T-helper 2 cell treated with Interferon-gamma antibody and Interleukin-4, amounts not matched to agents 5 μg/mL and 100 μg/mL, for 36 hours (primary cell): Measurements from ENCODE around the gene CAMK1D.

Source experiments
- DNase-seq: peaks from one replicate; pipeline ENCODE4 v3.0.0; 2021; ENCODE audit warnings: low spot score
- H3K27ac Mint-ChIP-seq: one replicate; pipeline ENCODE4 v1.8.0; 2021; ENCODE audit warnings: mild to moderate bottlenecking, mixed read lengths
- H3K27me3 Mint-ChIP-seq: one replicate; pipeline ENCODE4 v1.8.0; 2021; ENCODE audit warnings: low read depth, mixed read lengths
- H3K36me3 Mint-ChIP-seq: one replicate; pipeline ENCODE4 v1.8.0; 2021; ENCODE audit warnings: low read depth, mixed read lengths
- H3K4me1 Mint-ChIP-seq: one replicate; pipeline ENCODE4 v1.8.0; 2021; ENCODE audit warnings: low read depth, mixed read lengths
- H3K4me3 Mint-ChIP-seq: one replicate; pipeline ENCODE4 v1.8.0; 2022; ENCODE audit warnings: mild to moderate bottlenecking, moderate library complexity, mixed read lengths
- H3K9me3 Mint-ChIP-seq: one replicate; pipeline ENCODE4 v1.8.0; 2021; ENCODE audit warnings: mixed read lengths

CAMK1D gene

DNA sequence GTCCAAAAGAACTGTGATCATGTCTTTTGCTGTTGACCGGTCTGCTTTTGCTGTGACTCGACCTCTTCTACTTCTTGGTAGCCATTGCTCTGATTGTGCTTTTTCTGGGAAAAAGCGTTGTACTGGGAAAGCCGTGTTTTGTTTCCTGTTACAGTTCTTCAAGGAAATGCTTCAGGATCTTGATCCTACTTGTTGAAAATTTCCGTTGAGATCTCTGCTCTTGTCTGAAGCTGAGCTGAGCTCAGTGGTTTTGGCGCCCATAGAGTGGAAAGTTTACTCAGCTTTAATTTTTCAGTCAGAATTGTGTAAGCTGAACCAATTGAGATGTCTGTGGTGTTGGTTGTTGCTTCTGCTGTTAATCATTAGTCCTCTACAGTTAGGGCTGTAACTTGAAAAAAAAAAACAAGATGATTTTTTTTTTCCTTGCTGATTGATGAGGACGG lies 349.9 kb downstream of the CAMK1D start:
- Mint-ChIP-seq H3K4me1 (peaks cover 6% of the 10 kb centered on the region), H3K4me3 (no peak overlapping the region), H3K27ac (peak overlapping the region; percentile 82), H3K9me3 (peaks cover 3% of the 10 kb centered on the region), H3K27me3 (no peaks in the 10 kb centered on the region), H3K36me3 (peaks cover 4% of the 10 kb centered on the region)
- no peak for DNase-seq

DNA sequence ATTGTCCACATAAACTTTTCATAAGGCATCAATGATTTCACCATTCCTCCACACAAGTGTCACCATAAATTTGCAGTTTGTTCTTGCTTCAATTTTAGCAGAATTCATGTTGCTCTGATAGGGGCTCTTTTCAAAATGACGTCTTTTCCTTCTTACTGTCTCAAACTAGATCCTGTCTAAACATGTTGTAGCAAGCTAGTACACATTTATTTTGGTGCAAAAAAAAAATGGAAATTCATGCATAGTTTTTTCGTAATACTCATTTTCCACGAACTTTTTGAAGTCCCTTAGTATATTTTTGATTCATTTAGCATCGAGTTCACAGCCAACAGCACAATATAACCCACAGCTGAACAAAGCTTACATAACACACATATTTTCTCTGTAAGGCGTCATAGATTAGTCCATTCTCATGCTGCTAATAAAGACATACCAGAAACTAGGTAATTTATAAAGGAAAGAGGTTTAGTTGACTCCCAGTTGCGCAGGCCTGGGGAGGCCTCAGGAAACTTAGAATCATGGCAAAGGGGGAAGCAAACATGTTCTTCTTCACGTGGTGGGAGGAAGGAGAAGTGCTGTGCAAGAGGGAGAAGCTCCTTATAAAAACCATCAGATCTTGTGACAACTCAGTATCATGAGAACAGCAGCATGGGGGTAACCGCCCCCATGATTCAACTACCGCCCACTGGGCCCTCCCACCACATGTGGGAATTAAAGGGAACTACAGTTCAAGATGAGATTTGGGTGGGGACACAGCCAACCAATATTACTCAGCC lies 350.6 kb downstream of the CAMK1D start:
- Mint-ChIP-seq H3K9me3 (peaks cover 3% of the 10 kb centered on the region), H3K27me3 (no peaks in the 10 kb centered on the region), H3K4me1 (peaks cover 12% of the 10 kb centered on the region), H3K36me3 (peaks cover 4% of the 10 kb centered on the region), H3K27ac (peak overlapping the region; percentile 28), H3K4me3 (peak overlapping the region; percentile 3)
- no peak for DNase-seq

DNA sequence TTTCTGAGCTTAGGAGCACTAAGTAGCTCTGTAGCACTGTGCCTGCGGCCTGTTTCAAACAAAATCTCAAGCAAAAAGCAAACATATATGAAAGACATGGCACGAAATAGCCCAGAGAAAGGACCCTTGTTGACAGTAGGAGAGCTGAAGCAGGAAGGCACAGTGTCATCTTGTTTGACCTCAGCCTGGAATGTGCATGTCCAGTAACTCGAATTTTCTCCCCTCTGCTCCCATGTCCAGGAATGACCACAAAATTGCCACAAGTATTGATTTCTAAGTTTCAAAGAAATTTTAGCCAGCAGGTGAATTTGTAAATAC lies 351.2 kb downstream of the CAMK1D start:
- Mint-ChIP-seq H3K4me1 (peaks cover 12% of the 10 kb centered on the region), H3K27me3 (no peaks in the 10 kb centered on the region), H3K4me3 (no peak overlapping the region), H3K36me3 (peaks cover 4% of the 10 kb centered on the region), H3K9me3 (peaks cover 3% of the 10 kb centered on the region), H3K27ac (no peak overlapping the region)
- no peak for DNase-seq

DNA sequence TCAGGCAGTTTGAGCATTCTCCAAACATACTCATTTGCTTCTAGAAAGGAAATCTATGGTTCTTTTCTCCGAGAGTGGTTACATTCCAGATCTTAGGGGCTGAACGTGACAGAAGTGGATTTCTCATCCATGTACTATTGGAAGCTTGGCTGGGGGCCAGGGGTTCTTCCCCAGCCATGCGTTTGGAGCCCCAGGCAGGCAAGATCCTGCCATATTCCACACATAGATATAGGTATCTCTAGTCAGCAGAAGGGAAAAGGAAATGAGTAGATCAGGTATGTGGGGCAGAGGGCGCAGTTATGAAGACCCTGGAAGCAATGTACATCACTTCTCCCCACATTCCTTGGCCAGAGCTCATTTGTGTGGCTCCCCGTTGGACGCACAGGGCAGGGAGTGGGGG lies 352.3 kb downstream of the CAMK1D start:
- H3K27ac Mint-ChIP-seq: no peak overlapping the region
- H3K36me3 Mint-ChIP-seq: peaks cover 4% of the 10 kb centered on the region
- no peak for DNase-seq
- peaks cover 3% of the 10 kb centered on the region for H3K9me3 Mint-ChIP-seq
- H3K4me3 Mint-ChIP-seq: no peak overlapping the region
- peaks cover 12% of the 10 kb centered on the region for H3K4me1 Mint-ChIP-seq
- no peaks in the 10 kb centered on the region for H3K27me3 Mint-ChIP-seq

DNA sequence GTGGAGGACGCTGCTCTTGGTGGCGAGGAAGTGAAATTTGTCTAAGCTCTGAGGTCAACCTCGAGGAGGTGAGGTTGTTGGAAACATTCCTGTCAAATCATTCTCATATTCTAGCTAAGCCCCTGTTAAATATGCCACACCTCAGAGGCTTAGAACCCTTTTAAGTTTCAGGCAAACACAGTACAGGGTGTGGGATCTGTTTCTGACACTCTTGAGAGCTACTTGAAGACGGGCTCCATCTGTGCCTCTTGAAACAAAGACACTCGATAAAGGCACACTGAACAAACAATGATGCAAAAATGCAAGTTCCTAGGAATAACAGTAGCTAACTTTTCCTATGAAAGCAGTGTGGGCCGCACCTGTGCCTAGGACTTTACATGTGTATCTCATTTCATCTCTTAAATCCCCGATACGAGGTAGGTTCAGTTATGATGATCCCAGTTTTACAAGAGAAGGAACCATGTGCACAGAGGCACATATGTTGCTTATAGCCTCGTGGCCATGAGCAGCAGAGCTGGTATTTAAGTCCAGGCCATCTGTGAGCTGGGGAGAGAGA lies 352.9 kb downstream of the CAMK1D start:
- DNase-seq: no peak
- H3K4me3 Mint-ChIP-seq: no peak overlapping the region
- peaks cover 14% of the 10 kb centered on the region for H3K4me1 Mint-ChIP-seq
- peaks cover 3% of the 10 kb centered on the region for H3K9me3 Mint-ChIP-seq
- no peaks in the 10 kb centered on the region for H3K27me3 Mint-ChIP-seq
- H3K36me3 Mint-ChIP-seq: peaks cover 4% of the 10 kb centered on the region
- H3K27ac Mint-ChIP-seq: no peak overlapping the region

DNA sequence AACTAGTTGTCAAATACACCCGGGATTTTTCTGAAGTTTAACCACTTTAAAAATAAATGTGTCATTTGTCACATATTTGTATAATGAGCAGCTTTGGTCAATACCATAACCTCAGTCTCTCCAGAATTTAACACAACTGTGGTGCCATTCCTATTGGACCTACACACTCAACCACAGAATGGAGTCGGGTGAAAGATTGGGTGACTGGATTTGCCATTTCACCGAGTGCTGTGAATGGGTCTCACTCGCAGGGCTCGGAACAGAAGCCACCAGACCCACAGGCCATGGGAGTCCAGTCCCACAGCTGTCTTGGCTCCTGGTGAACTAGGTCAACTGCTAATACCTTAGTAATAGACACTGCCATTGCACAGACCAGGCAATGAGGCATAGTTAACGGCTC lies 353.8 kb downstream of the CAMK1D start:
- H3K36me3 Mint-ChIP-seq: peaks cover 4% of the 10 kb centered on the region
- H3K4me1 Mint-ChIP-seq: peaks cover 17% of the 10 kb centered on the region
- DNase-seq: no peak
- H3K27me3 Mint-ChIP-seq: no peaks in the 10 kb centered on the region
- no peak overlapping the region for H3K4me3 Mint-ChIP-seq
- H3K9me3 Mint-ChIP-seq: peaks cover 3% of the 10 kb centered on the region
- H3K27ac Mint-ChIP-seq: no peak overlapping the region

DNA sequence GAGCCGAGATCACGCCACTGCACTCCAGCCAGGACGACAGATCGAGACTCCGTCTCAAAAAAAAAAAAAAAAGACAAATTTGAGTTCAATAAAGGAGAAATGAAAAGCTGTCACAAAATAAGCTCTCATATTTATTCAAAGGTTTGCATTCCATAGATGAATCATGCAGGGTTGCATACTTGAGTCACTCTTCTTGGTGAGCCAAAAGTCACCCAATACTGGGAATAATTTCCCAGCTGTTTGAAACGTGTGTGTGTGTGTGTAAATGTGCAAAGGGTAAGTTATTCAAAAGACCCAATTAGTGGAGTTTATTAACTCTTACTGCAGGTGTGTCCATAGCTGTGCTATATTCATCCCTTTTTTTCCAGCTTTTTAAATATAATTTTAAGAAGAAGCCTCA lies 354.5 kb downstream of the CAMK1D start:
- DNase-seq: no peak
- H3K4me1 Mint-ChIP-seq: peaks cover 19% of the 10 kb centered on the region

DNA sequence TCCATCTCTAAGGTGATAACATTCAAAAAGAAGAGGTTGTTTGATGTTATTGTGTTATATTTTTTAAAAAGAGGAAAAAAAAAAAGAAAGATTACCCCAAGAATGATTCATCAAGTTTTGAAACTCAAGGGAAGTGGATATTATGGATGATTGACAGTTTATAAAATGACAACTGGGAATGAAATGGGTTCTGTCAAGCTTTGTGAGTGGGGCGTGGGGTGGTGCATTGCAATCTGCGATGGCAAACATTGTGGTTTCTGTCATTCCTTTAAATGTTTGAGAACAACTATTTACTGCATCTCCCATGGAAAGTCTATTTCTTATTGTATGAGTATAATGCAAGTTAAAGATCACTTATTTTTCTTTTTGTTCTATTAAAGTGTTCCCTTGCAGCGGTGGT lies 355.1 kb downstream of the CAMK1D start:
- DNase-seq: no peak
- peaks cover 24% of the 10 kb centered on the region for H3K4me1 Mint-ChIP-seq
- no peak overlapping the region for H3K4me3 Mint-ChIP-seq
- no peaks in the 10 kb centered on the region for H3K27me3 Mint-ChIP-seq
- peaks cover 3% of the 10 kb centered on the region for H3K9me3 Mint-ChIP-seq
- no peak overlapping the region for H3K27ac Mint-ChIP-seq
- H3K36me3 Mint-ChIP-seq: peaks cover 4% of the 10 kb centered on the region

More for the DNA sequence above, 354.5 kb downstream of the CAMK1D start:
- Mint-ChIP-seq H3K4me3 (no peak overlapping the region), H3K9me3 (peaks cover 3% of the 10 kb centered on the region), H3K27ac (no peak overlapping the region), H3K27me3 (no peaks in the 10 kb centered on the region), H3K36me3 (peaks cover 4% of the 10 kb centered on the region)

DNA sequence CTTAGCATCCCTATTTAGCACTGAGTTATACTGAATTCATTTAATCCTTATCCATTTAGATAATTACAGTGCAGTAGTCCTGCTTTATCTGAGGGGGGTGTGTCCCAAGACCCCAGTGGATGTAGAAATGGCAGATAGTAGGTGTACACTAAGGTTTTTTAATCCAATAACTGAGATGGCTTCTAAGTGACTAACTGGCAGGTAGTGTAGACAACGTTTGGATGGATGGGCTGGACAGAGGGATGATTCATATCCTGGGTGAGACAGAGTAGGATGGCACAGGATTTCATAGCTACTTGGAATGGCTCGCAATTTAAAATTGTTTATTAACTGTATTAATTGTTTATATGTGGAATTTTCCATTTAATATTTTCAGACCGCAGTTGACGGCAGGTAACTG lies 356.6 kb downstream of the CAMK1D start:
- H3K27ac Mint-ChIP-seq: no peak overlapping the region

DNA sequence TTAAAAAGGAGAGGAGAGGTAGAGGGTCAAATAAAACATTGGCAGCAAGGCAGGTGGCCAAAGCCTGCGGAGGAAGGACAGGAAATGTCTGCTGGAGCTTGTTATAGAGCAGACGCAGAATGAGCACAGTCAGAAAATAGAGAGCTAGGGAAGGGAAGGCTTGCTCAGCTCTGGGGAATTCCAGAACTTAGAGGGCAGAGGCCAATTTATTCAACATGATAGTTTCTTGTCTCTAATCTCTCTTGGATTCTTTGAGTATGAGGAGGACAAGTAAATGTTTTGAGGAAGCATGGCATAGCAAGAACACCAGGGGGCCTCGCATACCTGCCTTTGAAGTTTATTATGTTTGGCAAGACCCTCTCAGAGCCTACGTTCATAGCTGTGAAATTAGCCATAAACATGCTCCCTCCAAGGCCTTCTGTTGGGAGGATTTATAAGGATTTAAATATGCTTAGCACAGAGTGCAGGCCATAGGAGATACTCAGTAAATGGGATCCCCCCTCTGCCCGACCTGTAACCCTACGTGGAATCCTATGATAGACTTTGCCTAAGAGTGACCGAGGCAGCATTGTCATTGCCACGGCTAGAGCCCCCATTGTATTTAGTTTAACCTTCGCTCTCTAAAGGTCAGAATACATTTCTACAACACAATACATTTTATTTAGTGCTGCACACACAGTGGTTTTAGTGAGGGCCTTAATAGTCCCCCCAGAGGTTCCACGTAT lies 358.3 kb downstream of the CAMK1D start:
- peaks cover 48% of the 10 kb centered on the region for H3K4me1 Mint-ChIP-seq
- H3K27ac Mint-ChIP-seq: no peak overlapping the region
- H3K36me3 Mint-ChIP-seq: no peaks in the 10 kb centered on the region
- DNase-seq: peak; percentile 31
- no peak overlapping the region for H3K4me3 Mint-ChIP-seq
- H3K9me3 Mint-ChIP-seq: no peaks in the 10 kb centered on the region
- H3K27me3 Mint-ChIP-seq: no peaks in the 10 kb centered on the region

More for the DNA sequence above, 356.6 kb downstream of the CAMK1D start:
- H3K9me3 Mint-ChIP-seq: no peaks in the 10 kb centered on the region
- no peaks in the 10 kb centered on the region for H3K36me3 Mint-ChIP-seq
- no peak for DNase-seq
- H3K4me1 Mint-ChIP-seq: peaks cover 33% of the 10 kb centered on the region
- no peaks in the 10 kb centered on the region for H3K27me3 Mint-ChIP-seq
- H3K4me3 Mint-ChIP-seq: no peak overlapping the region

DNA sequence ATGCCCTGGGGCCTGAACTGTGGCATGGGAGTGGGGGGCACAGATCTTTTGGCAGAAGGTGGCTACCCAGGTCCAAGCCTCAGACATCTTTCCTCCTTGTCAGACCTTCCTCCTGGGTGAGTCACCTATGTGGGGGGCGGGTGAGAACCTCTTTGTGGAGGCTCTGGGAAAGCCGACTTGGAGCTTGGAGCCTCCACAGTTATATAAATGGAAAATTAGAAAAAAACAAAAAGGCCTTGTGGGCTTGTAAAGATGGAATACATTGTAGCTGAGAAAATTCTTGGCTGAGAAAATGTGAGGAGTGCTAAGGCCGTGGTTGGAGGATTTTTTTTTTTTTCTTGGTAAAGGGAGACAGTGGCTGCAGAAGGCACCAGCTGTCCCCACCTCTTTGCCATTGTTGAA lies 359.7 kb downstream of the CAMK1D start:
- no peaks in the 10 kb centered on the region for H3K36me3 Mint-ChIP-seq
- peaks cover 48% of the 10 kb centered on the region for H3K4me1 Mint-ChIP-seq
- no peak overlapping the region for H3K27ac Mint-ChIP-seq
- H3K4me3 Mint-ChIP-seq: no peak overlapping the region
- DNase-seq: no peak
- H3K27me3 Mint-ChIP-seq: no peaks in the 10 kb centered on the region
- H3K9me3 Mint-ChIP-seq: no peaks in the 10 kb centered on the region

DNA sequence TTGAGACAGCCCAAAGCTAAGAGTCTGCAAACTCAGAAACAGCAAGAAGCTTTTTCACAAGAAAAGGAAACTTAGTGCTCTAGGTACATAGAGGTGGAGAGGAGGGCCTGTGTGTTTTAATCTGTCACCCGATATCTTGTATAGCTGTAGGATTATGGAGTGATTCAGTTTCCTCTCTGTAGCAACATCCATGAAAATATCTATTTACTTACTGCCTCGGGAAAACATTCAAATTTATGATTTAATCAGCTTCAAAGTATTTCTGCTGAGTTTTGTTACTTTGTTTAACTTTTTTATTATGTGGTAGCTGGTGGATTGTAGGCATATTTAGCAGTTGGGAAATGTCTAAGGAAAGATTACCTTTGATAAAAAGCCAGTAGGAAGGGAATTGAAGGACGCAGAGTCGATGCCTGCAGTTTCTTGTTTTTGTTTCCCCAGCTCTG lies 360.2 kb downstream of the CAMK1D start:
- no peak for DNase-seq
- H3K4me1 Mint-ChIP-seq: peaks cover 45% of the 10 kb centered on the region
- H3K36me3 Mint-ChIP-seq: no peaks in the 10 kb centered on the region
- no peaks in the 10 kb centered on the region for H3K9me3 Mint-ChIP-seq
- no peak overlapping the region for H3K4me3 Mint-ChIP-seq
- H3K27me3 Mint-ChIP-seq: no peaks in the 10 kb centered on the region
- peak overlapping the region; percentile 17 for H3K27ac Mint-ChIP-seq

DNA sequence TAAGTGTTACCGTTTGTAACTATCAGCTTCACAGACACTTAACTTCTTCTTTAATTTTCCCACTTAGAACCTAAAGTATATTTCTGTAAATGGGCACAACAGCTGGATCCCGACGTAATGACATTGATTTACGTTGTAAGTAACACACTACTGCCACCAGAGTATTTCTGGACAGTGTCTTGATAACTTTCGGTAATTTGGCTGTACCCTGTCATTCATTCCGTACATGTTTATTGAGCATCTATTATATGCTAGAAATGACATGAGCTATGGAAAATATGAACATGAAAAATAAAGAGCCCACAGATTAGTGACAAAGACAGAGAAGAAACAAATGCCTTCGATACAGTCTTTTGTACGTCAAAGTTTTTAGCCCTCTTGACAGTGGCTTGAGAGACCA lies 360.8 kb downstream of the CAMK1D start:
- peaks cover 41% of the 10 kb centered on the region for H3K4me1 Mint-ChIP-seq

DNA sequence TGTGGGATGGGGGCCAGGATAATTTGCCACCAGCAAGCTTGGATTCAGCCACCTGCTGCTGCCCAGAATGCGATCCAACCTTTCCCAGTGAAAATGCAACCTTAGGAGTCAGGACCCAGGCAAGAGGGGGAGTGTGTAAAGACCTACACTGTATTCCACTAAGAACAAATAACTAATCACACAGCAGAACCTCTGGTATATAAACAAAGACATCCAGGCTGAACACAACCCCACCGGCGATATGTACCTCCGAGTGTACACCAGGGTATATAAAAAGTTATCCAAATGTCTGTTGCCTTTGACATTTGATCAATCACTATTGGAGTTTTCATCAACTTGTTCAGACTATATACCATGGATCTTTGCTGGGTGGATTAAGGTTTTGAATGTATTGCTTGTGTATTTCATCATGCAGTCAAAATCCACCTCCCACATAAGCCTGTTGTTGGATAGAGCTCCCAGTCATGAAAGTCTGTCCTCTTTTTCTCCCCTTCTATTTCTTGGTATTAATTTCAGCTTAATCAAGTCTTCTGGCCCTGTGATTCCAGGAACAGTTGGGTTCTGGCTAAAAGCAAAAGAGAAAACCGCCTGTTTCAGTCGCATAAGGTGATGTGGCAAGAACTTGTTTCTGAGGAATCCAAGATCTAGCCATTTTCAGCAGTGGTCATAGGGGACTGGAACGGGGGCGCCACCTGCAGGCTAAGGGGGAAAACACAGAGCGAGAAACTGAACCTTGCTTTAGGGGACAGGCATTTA lies 361.4 kb downstream of the CAMK1D start:
- Mint-ChIP-seq H3K9me3 (no peaks in the 10 kb centered on the region), H3K27ac (peak overlapping the region; percentile 74), H3K27me3 (no peaks in the 10 kb centered on the region), H3K4me3 (no peak overlapping the region), H3K36me3 (no peaks in the 10 kb centered on the region), H3K4me1 (peaks cover 41% of the 10 kb centered on the region)
- peak; percentile 78 for DNase-seq

More for the DNA sequence above, 360.8 kb downstream of the CAMK1D start:
- H3K27ac Mint-ChIP-seq: peak overlapping the region; percentile 21
- H3K36me3 Mint-ChIP-seq: no peaks in the 10 kb centered on the region
- H3K27me3 Mint-ChIP-seq: no peaks in the 10 kb centered on the region
- H3K4me3 Mint-ChIP-seq: no peak overlapping the region
- H3K9me3 Mint-ChIP-seq: no peaks in the 10 kb centered on the region
- DNase-seq: no peak
